GM18505 (cell line): ENCODE measurements around the gene UGT1A6.

Experiments used
- ATAC-seq: cut with Tn5 transposase; IDR thresholded peaks from one replicate; pipeline ENCODE4 v1.9.1; 2021; ENCODE audit not compliant: unreplicated experiment
- POLR2A ChIP-seq: IDR thresholded peaks from 4 replicates; pipeline ENCODE4 v1.6.1; 2011; ENCODE audit warnings: borderline replicate concordance; ENCODE audit not compliant: insufficient read depth, insufficient read length; ENCODE audit errors: extremely low read depth

The UGT1A6 gene

GRCh38 chr2:233798335-233799086 is 105.8 kb downstream of the UGT1A6 start:
- no peak for TF ChIP-seq POLR2A
- no peak for ATAC-seq

DNA sequence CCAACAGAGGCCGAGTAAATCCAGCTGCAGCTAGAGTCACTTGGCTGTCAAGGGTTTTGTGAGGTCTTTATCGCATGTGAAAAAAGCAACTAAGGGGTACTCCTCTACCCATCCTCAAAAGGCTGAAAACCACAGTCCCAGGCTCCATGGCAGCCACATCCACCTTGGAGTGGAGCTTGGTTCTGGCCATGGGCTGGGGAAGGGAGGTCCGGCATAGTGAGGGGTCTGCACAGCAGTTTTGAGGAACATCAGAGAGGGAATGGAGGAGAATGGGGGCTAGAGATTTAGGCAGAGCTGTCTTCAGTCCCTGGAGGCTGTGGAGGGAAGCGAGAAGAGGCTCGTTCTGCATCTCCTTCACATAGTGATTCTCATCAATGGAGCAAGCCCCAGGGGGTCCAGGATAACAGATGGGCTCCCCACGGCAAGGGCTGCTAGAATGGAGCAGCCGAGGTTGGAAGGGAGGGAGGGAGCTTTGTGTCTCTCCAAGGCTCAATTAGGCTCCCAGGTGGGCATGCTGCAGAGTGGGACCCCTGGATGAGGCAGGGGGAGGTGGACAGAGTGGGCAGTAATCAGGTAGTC is 106.5 kb downstream of the UGT1A6 start:
- TF ChIP-seq POLR2A = no peak
- no peak for ATAC-seq

- no peak for ATAC-seq
- TF ChIP-seq POLR2A = no peak
Measured at GRCh38 chr2:233799716-233800115, 107.0 kb downstream of the UGT1A6 start.

GRCh38 chr2:233800208-233800607 is 107.5 kb downstream of the UGT1A6 start:
- TF ChIP-seq POLR2A = no peak
- ATAC-seq = no peak

DNA sequence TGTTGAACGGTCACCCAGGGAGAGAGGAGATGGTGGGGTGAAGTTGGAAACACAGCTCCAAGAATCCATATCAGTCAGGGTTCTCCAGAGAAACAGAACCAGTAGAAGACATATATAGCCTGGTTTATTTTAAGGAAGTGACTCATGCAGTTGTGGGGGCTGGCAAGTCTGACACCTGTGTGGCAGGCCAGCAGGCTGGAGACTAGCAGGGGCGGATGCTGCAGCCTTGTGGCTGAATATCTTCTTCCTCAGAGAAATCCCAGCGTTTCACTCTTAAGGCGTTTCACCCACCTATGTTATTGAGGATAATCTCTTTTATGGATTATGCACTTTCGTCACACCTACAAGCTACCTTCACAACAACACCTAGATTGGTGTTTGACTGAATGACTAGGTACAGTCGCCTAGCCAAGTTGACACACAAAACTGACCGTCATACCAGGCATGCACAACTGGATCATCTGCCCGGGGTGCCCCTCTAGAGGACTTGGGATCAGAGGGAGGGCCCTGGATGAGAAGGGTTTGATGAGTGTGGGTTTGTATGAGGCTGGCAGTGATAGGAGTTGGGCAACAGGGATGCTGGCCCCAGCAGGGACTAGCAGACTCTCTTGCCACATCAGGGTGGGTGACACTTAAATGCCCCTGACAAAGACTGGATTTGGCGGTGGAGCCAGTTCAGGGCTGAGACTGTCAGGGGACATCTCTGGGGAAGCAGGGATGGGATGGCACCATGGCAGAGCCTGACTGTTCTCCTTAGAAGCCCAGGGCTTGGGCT is 108.9 kb downstream of the UGT1A6 start:
- no peak for TF ChIP-seq POLR2A
- ATAC-seq = no peak

DNA sequence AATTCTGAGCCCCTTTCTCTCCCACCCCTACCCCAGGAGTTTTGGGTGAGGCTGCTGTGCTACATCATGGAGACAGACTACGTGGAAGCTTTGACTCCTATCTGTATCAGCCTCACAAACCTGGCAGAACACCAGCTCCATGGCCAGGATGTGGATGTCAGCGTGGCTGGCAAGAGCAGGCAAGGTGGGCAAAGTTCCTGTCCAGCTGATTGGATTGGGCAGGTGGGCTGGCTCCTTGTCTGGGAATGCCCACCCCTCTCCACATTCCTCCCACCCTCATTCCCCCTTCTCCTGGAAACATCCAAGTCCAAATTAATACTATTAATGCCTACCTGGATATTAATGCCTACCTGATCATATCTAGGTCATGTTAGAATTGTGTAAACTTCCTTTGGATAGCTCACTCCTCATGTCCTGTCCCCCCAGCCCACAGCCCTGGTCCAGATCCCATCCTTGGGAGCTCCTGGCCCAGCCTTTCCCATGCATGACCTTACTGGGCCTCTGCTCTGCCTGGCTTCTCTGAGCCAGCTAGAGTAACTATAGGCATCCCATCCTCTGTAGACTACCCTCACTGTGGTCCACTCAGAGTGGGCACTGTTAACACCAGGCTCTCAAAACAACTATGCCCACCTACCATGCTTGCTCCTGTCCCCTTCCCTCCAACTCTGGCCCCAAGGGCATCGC is 109.6 kb downstream of the UGT1A6 start:
- no peak for TF ChIP-seq POLR2A
- no peak for ATAC-seq

GRCh38 chr2:233803292-233803911 is 110.7 kb downstream of the UGT1A6 start:
- no peak for TF ChIP-seq POLR2A
- no peak for ATAC-seq

- no peak for TF ChIP-seq POLR2A
- no peak for ATAC-seq
Measured at GRCh38 chr2:233803994-233804393, 111.3 kb downstream of the UGT1A6 start.

GRCh38 chr2:233807215-233807865 is 114.7 kb downstream of the UGT1A6 start:
- no peak for TF ChIP-seq POLR2A

DNA sequence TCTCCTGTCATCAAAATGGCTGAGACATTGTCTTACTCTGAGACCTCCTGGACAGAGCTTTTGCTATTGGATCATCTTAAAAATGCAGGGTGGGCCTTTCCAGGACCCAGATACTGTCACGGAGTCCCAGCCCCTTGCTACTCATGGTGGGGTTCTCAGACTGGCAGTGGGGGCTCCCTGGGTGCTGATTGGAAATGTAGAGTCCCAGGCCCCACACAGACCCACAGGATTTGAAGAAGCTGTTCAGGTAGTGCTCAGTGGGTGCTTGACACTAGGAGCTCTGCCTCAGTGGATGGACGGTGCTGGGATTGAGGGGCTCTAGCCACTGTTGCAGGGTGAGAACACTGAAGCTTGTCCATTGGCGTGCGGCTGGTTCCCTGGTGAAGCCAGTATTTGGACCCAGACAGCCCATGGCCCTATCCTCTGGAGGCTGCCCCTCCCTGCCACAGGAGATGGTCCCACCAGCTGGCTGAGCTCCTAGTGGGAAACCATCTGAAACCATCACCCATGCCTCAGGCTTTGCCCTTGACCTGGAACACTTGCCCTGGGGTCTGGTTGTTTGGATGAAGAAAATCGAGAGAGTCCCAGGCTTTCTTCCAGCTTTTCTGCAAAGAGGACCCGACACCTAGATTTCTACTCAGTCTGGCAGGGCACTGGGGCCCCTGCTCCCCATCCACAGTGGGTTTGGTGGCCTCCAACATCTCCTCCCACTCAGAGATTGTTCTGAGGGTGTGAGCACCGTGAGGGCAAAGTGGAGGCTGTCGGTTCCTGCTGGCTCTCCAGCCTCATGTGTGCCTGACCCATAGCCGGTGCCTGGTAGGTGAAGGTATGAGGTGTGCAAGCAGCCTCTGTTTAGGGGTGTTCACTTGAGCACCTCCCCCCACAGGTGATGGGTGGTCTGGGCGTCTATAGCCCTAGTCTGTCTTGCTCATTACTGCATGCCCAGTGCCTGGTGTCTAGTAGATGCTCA is 115.6 kb downstream of the UGT1A6 start:
- no peak for ATAC-seq
- no peak for TF ChIP-seq POLR2A

More at GRCh38 chr2:233807215-233807865, 114.7 kb downstream of the UGT1A6 start:
- no peak for ATAC-seq

DNA sequence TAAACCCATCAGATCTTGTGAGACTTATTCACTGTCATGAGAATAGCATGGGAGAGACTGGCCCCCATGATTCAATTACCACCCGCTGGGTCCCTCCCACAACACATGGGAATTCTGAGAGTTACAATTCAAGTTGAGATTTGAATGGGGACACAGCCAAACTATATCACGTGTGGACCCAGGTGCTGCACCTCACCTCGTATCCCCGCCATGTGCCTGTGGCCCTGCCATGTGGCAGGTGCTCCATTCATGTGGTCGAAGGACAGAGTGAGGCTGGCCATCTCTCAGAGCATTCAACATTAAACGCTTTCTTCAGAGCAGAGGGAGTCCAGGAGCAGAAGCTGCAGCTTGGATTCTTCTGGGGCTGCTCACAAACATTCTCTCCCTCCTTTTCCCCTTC is 117.7 kb downstream of the UGT1A6 start:
- no peak for TF ChIP-seq POLR2A
- ATAC-seq = no peak

DNA sequence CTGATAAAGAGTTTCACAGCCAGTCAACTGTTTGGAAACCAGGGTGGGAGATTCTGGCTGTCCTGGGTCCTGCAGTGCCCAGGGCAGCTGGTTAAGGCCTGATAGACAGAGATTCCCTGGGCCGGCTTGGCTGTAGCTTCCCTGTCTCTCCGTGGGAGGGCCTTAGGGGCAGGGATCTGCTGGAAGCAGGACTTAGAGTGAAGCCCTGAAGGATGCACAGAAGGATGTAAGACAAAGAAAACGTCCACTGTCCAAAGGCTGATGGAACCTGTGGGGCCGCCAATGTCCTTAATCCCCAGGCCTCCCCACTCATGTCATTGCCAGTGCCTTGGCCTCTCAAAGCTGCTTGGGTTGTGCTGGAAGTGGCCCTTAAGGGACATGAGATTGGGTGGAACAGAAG is 118.4 kb downstream of the UGT1A6 start:
- ATAC-seq = no peak
- TF ChIP-seq POLR2A = no peak

DNA sequence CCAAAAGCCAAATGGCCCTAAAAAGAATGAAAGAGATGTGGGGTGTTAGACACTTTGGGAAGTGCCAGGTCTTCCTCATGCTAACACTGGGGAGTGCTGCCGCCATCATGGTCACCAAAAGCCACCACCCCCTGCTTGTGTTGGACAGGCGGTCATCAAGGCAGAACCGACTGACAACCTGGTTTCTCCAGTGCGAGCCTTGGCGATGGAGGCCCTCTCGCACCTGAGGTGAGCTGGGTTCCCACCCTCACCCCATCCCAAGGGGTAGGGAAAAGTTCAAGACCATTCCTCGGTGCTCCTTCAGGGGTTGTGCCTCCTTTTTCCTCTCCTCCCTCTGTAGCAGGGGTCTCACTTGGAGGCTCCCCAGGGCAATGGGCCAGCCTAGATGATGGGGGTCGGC is 119.0 kb downstream of the UGT1A6 start:
- TF ChIP-seq POLR2A = no peak
- no peak for ATAC-seq
